HG02642 (cell line): Measurements from ENCODE around the gene CD2.
A peak's percentile ranks its signal among the peaks of the same experiment; 100 is the strongest.

Experiments
- ATAC-seq: cut with Tn5 transposase; IDR thresholded peaks from one replicate; pipeline ENCODE4 v1.9.1; 2021; ENCODE audit warnings: mild to moderate bottlenecking; ENCODE audit not compliant: unreplicated experiment, poor library complexity

CD2 gene

GRCh38 chr1:116771997-116772647 is 17.9 kb downstream of the CD2 start:
- ATAC-seq = no peak

GRCh38 chr1:116772648-116773045 is 18.4 kb downstream of the CD2 start:
- ATAC-seq = no peak

- ATAC-seq = no peak
Measured at GRCh38 chr1:116775116-116775752, 21.0 kb downstream of the CD2 start.

GRCh38 chr1:116777831-116778830 is 23.9 kb downstream of the CD2 start:
- ATAC-seq = no peak

GRCh38 chr1:116781034-116781433 is 26.8 kb downstream of the CD2 start:
- ATAC-seq = no peak

GRCh38 chr1:116785006-116785405 is 30.8 kb downstream of the CD2 start:
- no peak for ATAC-seq

GRCh38 chr1:116786049-116786448 is 31.8 kb downstream of the CD2 start:
- no peak for ATAC-seq

GRCh38 chr1:116791727-116792126 is 37.5 kb downstream of the CD2 start:
- no peak for ATAC-seq

GRCh38 chr1:116793357-116793935 is 39.2 kb downstream of the CD2 start:
- ATAC-seq = no peak

- no peak for ATAC-seq
Measured at GRCh38 chr1:116794371-116794770, 40.1 kb downstream of the CD2 start.

- ATAC-seq = peak; percentile 85
Measured at GRCh38 chr1:116794804-116795481, 40.7 kb downstream of the CD2 start.

- ATAC-seq = no peak
Measured at GRCh38 chr1:116795482-116795829, 41.2 kb downstream of the CD2 start.

- no peak for ATAC-seq
Measured at GRCh38 chr1:116804736-116805135, 50.5 kb downstream of the CD2 start.

- no peak for ATAC-seq
Measured at GRCh38 chr1:116805398-116805797, 51.2 kb downstream of the CD2 start.

GRCh38 chr1:116806245-116806644 is 52.0 kb downstream of the CD2 start:
- ATAC-seq = peak; percentile 79

- ATAC-seq = no peak
Measured at GRCh38 chr1:116806671-116807070, 52.4 kb downstream of the CD2 start.

GRCh38 chr1:116807394-116808199 is 53.4 kb downstream of the CD2 start:
- ATAC-seq = no peak

- no peak for ATAC-seq
Measured at GRCh38 chr1:116808200-116808847, 54.1 kb downstream of the CD2 start.
